Body of pancreas (tissue), 4 donors: ENCODE results near the gene ABCG1.

Experiments used
- POLR2A ChIP-seq, 3 donors: fragments of 450-650 bp; IDR thresholded peaks; one replicate each; pipeline ENCODE4 v1.6.1; 2016; ENCODE audit warnings: antibody characterized with exemption in 3 of 3, mild to moderate bottlenecking in 2 of 3
- TF ChIP-seq, protein P1 (sequence below), 7 experiments: fragments of 450-650 bp in 4 of 7; fragments of 200-600 bp in 3 of 7; sonication (generic) in 3 of 7; IDR thresholded peaks; one replicate each; pipeline ENCODE4 v1.5.1; 2016 to 2019; ENCODE audit warnings: antibody characterized with exemption in 7 of 7

DNA sequence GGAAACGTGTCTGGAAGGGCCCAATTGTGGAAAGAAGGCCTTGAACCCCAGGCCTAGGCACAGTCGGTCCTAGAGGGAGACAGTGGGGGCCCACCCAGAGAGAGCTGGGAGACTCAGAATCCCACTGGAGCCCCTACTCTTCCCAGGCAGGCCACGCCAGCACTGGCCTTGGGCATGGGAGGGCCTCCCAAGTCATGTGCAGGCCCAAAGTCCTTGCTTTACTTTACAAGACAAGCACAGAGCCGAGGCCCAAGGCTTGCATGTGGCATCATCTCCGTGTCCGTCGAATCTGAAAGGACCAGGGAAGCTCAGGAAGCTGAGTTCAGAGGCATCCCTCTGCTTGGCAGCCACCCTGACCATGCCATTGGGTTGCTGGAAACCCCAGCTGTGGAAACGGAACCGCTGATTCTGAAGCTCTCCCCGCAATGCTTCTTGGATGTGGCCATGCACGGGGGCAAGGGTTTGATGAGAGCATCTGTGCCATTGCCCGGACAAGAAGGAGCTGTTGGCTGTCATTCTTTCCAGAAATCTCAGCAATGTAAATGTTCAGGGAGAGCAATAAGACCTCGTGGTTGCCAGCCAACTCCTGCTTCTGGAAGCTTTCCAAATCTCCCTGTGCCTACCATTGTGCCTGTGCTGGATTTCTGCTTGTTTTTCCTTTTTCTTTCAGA lies 32.8 kb downstream of the ABCG1 start:
- TF ChIP-seq, protein P1, sequence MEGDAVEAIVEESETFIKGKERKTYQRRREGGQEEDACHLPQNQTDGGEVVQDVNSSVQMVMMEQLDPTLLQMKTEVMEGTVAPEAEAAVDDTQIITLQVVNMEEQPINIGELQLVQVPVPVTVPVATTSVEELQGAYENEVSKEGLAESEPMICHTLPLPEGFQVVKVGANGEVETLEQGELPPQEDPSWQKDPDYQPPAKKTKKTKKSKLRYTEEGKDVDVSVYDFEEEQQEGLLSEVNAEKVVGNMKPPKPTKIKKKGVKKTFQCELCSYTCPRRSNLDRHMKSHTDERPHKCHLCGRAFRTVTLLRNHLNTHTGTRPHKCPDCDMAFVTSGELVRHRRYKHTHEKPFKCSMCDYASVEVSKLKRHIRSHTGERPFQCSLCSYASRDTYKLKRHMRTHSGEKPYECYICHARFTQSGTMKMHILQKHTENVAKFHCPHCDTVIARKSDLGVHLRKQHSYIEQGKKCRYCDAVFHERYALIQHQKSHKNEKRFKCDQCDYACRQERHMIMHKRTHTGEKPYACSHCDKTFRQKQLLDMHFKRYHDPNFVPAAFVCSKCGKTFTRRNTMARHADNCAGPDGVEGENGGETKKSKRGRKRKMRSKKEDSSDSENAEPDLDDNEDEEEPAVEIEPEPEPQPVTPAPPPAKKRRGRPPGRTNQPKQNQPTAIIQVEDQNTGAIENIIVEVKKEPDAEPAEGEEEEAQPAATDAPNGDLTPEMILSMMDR (IDR thresholded peaks at IDR 0.05), result no peak
- TF ChIP-seq POLR2A (IDR thresholded peaks at IDR 0.05), result no peak
